ENCODE data around the gene WDR20.

DNA sequence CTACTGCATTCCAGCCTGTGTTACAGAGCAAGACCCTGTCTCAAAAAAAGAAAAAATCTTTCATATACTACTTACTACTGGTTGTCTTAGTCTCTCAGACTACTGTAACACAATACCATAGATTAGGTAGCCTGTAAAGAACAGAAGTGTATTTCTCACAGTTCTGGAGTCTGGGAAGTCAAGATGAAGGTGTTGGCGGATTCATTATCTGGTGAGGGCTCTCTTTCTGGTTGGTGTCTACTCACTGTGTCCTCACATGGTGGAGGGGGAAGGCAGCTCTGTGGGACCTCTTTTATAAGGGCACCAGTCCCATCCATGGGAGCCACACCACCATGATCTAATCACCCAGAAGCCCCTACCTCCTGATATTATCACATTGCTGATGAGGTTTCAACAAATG lies 14.4 kb downstream of the WDR20 start:
- TF ChIP-seq SP1 (IDR thresholded peaks at IDR 0.05) (no peak), LEF1 (IDR thresholded peaks at IDR 0.05; ENCODE audit: borderline replicate concordance) (no peak), L3MBTL2 (conservative IDR thresholded peaks at IDR 0.05) (no peak), FOXM1 (IDR thresholded peaks at IDR 0.05; ENCODE audit: borderline replicate concordance) (no peak), FOXA1 (IDR thresholded peaks at IDR 0.05) (no peak), BHLHE40 (IDR thresholded peaks at IDR 0.05; ENCODE audit: borderline replicate concordance) (no peak), ELF4 (IDR thresholded peaks at IDR 0.05) (no peak)

Data from HEK293T (cell line).